Stimulated activated CD8-positive, alpha-beta memory T cell treated with anti-CD3 and anti-CD28 coated beads, Interleukin-15, amount 100 ng/mL, for 48 hours (primary cell): Measurements from ENCODE around the gene NUDT3.
"Not testable (repeated sequence)": the region's sequence is repeated elsewhere in the genome, so short reads cannot be mapped to it uniquely, and the experiment has no call there.

ENCODE experiments used
- DNase-seq, 2 donors: peaks; one replicate each; pipeline ENCODE4 v3.0.0-alpha.2; 2020; ENCODE audit warnings: low read depth in 2 of 2

The NUDT3 gene

GRCh38 chr6:34370361-34370760, 22.1 kb downstream of the NUDT3 start:
- no peak for DNase-seq

- DNase-seq, result no peak
Measured at GRCh38 chr6:34369385-34369784, 23.1 kb downstream of the NUDT3 start.

DNA sequence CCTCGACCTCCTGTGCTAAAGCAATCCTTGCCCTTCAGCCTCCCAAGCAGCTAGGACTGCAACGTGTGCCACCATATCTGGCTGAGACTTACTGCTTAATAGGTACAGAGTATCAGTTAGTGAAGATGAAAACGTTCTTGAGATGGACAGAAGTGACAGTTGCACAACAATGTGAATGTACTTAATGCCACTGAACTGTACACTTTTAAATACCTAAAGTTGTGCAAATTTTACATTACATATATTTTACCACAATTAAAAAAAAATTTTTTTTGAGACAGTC, 25.9 kb downstream of the NUDT3 start:
- no peak for DNase-seq

DNA sequence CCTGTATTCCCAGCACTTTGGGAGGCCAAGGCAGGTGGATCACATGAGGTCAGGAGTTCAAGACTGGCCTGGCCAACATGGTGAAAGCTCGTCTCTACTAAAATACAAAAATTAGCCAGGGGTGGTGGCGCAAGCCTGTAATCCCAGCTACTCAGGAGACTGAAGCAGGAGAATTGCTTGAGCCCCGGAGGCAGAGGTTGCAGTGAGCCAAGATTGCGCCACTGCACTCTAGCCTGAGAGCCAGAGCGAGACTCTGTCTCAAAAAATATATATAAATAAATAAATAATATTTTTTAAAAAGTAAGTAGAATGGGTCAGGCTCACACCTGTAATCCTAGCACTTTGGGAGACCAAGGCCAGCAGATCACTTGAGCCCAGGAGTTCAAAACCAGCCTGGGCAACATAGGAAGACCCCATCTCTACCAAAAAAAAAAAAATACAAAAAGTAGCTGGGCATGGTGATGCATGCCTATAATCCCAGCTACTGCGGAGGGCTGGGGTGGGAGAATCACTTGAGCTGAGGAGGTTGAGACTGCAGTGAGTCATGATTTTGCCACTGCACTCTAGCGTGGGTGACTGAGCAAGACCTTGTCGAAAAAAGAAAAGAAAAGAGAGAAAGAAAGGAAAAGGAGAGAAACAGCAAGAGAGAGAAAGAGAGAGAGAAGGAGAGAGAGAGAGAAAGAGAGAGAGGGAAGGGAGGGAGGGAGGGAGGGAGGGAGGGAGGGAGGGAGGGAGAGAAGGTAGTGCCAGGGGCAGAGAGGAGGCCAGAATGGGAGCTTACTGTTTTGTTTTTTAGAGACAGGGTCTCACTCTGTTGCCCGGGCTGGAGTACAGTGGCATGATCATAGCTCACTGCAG, 26.5 kb downstream of the NUDT3 start:
- not testable (repeated sequence) for DNase-seq

DNA sequence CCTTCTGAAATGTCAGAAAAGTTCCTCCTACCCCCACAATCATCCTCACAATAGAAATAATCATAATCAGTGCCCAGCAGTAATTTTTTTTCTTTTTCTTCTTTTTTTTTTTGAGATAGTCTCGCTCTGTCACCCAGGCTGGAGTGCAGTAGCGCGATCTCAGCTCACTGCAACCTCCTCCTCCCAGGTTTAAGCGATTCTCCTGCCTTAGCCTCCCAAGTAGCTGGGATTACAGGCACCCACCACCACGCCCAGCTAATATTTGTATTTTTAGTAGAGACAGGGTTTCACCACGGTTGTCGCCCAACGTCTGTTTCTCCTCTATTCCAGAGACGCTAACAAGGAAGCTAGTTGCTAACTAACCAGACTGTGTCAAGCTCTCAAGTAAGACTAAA, 28.8 kb downstream of the NUDT3 start:
- DNase-seq, result not testable (repeated sequence)

GRCh38 chr6:34362909-34363680, 29.4 kb downstream of the NUDT3 start:
- no peak for DNase-seq

DNA sequence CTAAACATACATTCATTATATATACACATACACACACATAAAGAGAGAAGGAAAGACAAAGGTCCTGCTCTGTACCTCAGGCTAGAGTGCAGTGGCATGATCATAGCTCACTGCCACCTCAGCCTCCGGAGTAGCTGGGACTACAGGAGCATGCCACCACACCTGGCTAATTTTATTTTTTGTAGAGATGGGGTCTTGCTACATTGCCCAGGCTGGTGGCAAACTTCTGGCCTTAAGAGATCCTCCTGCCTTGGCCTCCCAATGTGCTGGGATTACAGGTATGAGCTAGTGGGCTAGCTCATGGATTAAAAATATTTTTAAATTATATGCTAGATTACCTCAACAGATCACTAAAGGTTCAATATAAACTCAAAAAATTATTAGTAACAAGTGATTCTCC, 30.3 kb downstream of the NUDT3 start:
- DNase-seq, result no peak

DNA sequence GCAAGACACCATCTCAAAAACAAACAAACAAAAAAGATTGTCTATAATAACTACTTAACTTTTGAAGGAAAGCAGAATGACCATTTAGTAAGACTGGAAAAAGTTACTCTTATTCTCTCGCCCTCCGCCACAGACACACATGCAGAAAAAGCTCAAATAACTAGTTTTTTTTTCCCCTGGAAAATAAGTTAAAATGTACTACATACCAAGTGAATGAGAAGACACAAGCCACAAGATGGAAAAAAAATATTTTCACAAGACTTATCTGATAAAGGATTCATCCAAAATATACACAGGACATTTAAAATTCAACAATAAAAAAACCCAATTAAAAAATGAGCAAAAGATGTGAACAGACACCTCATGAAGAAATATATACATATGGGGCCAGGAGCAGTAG, 31.9 kb downstream of the NUDT3 start:
- DNase-seq, result no peak

DNA sequence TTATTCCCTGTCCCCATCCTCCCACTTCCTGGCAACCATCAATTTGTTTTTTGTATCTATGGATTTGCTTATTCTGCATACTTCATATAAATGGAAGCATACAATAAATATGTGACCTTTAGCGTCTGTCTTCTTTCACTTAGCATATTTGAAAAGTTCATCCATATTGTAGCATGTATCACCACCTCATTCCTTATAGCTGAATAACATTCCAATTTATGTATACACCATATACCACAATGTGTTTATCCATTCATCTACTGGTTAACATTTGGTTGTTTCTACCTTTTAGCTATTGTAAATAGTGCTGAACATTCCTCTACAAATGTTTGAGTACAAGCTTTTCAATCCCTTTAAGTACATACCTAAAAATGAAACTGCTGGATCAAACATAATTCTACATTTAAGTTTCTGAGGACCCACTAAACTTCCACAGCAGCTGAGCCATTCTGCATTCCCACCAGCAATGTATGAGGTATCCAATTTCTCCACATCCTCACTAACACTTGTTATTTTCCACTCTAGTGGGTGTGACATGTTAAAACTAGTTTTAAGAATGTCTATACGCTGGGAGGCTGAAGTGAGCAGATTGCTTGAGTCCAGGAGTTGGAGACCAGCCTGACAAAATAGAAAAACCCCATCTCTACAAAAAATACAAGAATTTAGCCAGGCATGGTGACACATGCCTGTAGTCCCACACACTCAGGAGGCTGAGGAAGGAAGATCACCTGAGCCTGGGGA, 32.9 kb downstream of the NUDT3 start:
- no peak for DNase-seq

- no peak for DNase-seq
Measured at GRCh38 chr6:34358389-34358905, 34.0 kb downstream of the NUDT3 start.

DNA sequence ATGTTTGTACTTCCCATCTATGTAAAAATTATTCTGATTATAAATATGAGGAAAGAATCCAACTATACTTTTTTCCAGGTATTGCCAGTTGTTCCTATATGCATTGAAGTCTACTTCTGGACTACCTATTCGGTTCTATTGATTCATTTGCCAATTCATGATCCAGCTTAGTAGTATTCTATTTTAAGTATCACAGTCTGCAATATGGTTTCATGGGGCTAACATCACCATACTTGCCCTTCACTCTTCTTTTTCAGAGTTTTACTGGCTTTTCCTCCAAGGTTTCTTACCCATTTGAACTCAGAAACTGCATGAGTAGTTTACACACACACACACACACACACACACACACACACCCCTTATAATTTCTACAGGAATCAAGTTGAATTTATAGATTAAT, 34.5 kb downstream of the NUDT3 start:
- no peak for DNase-seq

- no peak for DNase-seq
Measured at GRCh38 chr6:34355889-34356288, 36.6 kb downstream of the NUDT3 start.

GRCh38 chr6:34354230-34354629, 38.2 kb downstream of the NUDT3 start:
- DNase-seq, result not testable (repeated sequence)

DNA sequence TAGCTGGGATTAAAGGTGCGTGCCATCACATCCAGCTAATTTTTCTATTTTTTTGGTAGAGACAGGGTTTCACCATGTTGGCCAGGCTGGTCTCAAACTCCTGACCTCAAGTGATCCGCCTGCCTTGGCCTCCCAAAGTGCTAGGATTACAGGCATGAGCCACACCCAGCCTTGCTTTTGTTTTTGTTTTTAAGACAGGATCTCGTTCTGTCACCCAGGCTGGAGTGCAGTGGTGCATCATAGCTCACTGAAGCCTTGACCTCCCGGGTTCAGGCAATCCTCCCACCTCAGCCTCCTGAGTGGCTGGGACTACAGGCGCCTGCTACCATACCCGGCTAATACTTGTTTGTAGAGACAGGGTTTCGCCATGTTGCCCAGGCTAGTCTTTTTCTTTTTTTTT, 38.9 kb downstream of the NUDT3 start:
- DNase-seq, result not testable (repeated sequence)

DNA sequence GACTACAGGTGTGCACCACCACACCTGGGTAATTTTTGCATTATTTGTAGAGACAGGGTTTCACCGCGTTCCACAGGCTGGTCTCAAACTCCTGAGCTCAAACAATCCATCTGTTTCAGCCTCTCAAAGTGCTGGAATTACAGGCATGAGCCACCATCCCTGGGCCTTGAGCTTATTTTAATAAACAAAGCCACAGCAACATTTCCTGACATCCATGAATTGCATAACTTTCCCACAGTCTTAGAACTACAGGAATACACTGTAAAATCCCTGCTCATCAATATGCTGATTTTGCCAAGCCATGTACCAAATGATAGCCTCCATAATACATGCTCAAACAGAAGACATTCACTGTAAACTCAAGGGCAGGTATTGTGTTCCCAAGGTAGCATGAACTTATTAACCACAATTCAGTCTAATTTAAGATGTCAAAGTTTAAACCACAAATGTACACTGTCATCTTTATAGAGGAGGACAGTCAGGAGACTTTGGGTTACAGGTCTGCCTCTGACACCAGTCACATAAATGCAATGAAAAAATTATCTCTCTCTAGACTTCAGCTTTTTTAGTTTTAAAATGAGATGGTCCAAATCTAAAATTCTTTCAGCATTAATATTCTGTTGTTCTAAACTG, 40.0 kb downstream of the NUDT3 start:
- DNase-seq, result no peak

DNA sequence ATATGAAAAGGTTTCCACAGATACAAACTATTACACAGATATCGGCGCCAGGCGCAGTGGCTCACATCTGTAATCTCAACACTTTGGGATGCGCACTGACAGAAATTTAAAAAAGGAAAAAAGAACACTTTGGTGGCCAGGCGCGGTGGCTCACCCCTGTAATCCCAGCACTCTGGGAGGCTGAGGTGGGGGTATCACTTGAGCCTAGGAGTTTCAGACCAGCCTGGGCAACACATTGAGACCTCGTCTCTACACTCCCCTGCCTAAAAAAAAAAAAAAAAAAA, 41.6 kb downstream of the NUDT3 start:
- no peak for DNase-seq

DNA sequence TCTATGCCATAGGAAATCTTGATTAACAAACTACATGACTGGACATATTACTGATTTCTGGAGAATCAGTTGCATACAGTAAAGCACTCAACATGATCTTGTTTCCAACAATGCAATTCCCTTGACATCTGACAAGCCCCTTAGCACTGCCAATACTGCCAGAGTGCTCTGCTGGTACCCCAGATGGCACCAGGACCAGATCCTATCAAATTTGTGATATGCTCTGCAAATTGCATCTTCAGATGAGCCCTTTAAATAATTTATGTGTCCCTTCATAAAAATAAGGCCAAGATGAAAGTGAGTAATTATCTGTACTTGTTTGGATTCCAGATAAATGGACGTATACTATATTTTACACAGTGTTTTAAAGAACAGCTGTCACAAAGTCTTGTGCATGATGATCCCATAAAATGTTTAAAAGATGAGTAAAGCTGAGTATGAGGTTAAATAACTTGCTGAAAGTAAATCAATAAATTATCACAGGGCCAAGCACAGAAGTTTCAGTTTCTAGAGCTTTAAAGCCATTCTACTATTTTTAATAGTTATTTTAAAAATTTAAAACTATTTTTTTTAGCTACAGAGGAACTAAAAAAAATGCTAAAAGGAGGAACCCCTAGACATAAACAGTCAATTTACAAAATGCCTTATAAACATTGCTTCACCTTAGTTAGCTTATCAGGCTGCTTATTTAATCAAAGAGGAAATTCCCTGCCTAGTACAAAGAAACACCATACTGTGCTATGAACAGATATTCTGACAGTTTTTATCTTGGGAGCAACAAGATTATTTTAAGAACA, 42.1 kb downstream of the NUDT3 start:
- DNase-seq, result no peak

- DNase-seq, result no peak
Measured at GRCh38 chr6:34349211-34349610, 43.3 kb downstream of the NUDT3 start.

- no peak for DNase-seq
Measured at GRCh38 chr6:34347303-34347702, 45.2 kb downstream of the NUDT3 start.

- DNase-seq, result no peak
Measured at GRCh38 chr6:34346175-34347119, 46.0 kb downstream of the NUDT3 start.
